Measurements from ENCODE around the gene NBAS. TPM values are rescaled to one million over a fixed set of nuclear protein-coding genes. Genes with fewer than 3 reads are reported as not detected.

Gene NBAS
- total and polyA plus RNA-seq, 9 of the 15 experiments (the other 6 are each of a cell fraction or from before 2014, with no cell fraction given), result 15.3 to 94.4 (median 69.9) TPM

GRCh38 chr2:15560988-15561573, at the start of gene NBAS (continued):
- 0 out of 2 replicates have a peak, but pooled peaks have one; percentile 50 for TF ChIP-seq CHAMP1 (IDR thresholded peaks at IDR 0.05)
- 0 out of 2 replicates have a peak, but pooled peaks have one; percentile 48 for TF ChIP-seq ZBTB43 (CRISPR knock-in tag; IDR thresholded peaks at IDR 0.05)
- no peak for TF ChIP-seq CBFB (CRISPR knock-in tag; IDR thresholded peaks at IDR 0.05)
- no peak for TF ChIP-seq ZNF277 (CRISPR knock-in tag; IDR thresholded peaks at IDR 0.05; ENCODE audit: borderline replicate concordance)
- TF ChIP-seq ZNF830 (CRISPR knock-in tag; IDR thresholded peaks at IDR 0.05), result no peak
- no peak; the same call in 1 of the 2 replicates for TF ChIP-seq ETV1 (tag; conservative IDR thresholded peaks at IDR 0.05; ENCODE audit: low read depth)
- TF ChIP-seq BCLAF1 (IDR thresholded peaks at IDR 0.05; ENCODE audit: borderline replicate concordance in 1 of 2, control insufficient read depth in 1 of 2, low read depth in 2 of 2, low read length in 1 of 2), result no peak
- no peak for TF ChIP-seq BACH1 (tag; IDR thresholded peaks at IDR 0.05)
- TF ChIP-seq SREBF2 (CRISPR knock-in tag; IDR thresholded peaks at IDR 0.05), result no peak
- no peak for TF ChIP-seq RBM39 (optimal IDR thresholded peaks at IDR 0.05; ENCODE audit: low read depth, low read length)
- TF ChIP-seq STAT6 (CRISPR knock-in tag; IDR thresholded peaks at IDR 0.05), result no peak
- TF ChIP-seq TCF15 (CRISPR knock-in tag; IDR thresholded peaks at IDR 0.05), result no peak
- peak; percentile 50; the same call in 1 of the 2 replicates for TF ChIP-seq VEZF1 (CRISPR knock-in tag; IDR thresholded peaks at IDR 0.05)

Data from K562 (cell line).